Stimulated activated CD8-positive, alpha-beta memory T cell treated with anti-CD3 and anti-CD28 coated beads, Interleukin-7, amount 100 ng/mL, for 1 hour (primary cell): ENCODE results near the gene CCR8.

Experiments
- DNase-seq, 2 donors: peaks; one replicate each; pipeline ENCODE4 v3.0.0-alpha.2; 2020; ENCODE audit warnings: low read depth in 2 of 2

Gene CCR8, protein sequence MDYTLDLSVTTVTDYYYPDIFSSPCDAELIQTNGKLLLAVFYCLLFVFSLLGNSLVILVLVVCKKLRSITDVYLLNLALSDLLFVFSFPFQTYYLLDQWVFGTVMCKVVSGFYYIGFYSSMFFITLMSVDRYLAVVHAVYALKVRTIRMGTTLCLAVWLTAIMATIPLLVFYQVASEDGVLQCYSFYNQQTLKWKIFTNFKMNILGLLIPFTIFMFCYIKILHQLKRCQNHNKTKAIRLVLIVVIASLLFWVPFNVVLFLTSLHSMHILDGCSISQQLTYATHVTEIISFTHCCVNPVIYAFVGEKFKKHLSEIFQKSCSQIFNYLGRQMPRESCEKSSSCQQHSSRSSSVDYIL

GRCh38 chr3:39329493-39329892, at the start of gene CCR8:
Gene CCR8 (plus strand): TSS chr3:39329709. CDS start chr3:39332332, 2,623 bp downstream.
- DNase-seq, result no peak

GRCh38 chr3:39279745-39280517, 49.6 kb upstream of the CCR8 start, which contains the start of gene CX3CR1:
Gene CX3CR1 (minus strand): TSS chr3:39280036. CDS start chr3:39266509, 13,527 bp downstream.
- DNase-seq, result no peak

DNA sequence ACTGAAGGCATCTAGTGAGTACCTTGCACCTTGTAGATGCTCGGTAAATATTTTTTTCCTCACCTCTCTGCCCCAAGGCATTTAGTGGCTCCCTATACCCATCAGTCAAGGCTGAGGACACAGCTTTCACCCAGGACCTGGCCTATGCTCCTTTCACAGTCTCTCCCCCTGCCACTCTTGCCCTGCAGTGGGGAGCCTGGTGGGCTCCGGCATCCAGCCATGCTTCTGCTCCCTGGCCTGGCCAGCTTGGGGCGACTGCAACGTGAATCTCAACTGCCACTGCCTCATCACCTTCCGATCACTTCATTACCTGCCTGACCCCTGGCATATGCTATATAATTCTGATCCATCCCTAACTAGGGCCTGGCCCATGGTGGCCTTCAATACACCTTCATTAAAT, 48.9 kb upstream of the CCR8 start:
- DNase-seq, result no peak

DNA sequence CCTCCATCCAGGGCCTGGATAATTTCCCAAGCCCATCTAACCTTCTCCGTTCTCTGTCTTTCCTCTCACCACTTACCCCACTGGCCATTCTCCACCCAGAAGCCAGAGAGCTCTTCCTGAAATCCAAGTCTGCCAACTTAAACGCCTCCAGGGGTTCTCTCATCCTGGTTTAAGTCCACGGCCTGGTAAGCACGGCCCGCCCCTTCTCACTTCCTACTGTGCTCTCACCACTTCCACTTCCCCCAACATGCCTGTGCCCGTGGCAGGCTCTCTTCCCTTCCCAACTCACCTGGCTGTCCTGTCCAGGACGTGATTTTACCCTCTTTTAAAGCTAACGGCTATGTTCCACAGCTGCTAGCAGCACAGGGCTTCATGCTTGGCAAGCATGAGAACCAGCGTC, 48.0 kb upstream of the CCR8 start:
- no peak for DNase-seq

DNA sequence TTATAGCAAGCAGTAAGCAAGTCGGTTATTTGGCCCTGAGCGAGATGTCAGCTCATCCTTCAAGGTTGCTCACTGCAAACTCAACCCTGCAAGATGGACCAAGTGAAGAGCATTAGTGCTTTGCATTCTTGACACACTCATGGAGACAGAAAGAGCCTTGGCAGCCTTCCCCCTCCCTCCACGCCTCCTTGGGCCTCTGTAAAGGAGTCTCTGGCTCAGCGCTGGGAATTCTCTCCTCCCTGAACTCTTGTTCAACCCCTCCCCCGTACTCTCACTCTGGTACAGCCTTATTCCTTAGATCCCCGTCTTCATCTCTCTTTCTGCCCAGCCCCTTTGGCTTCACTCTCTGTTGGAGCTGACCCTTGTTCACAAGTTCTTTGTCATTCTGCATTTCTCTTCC, 47.5 kb upstream of the CCR8 start:
- DNase-seq, result no peak

- DNase-seq, result no peak
Measured at GRCh38 chr3:39284457-39284881, 45.0 kb upstream of the CCR8 start.

- DNase-seq, result no peak
Measured at GRCh38 chr3:39285332-39285731, 44.2 kb upstream of the CCR8 start.

DNA sequence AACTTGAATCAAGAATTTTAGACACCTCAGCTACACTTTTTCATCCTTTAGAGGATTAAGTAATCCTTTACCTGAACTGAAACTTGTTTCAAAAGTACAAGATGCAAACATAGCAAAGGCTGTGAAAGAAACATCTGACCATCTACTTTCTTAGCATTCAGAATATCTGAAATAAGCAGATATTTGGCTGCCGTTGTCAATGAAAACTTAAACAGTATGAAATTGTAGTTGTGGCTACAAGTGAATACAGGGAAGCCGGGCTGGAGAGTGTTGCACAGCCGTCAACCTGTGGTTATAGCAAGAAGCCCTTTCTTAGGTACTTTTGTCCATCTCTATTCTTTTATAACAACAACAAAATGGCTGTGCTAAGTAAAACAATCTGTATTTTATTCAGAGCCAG, 42.7 kb upstream of the CCR8 start:
- DNase-seq, result no peak

- no peak for DNase-seq
Measured at GRCh38 chr3:39287216-39288164, 42.0 kb upstream of the CCR8 start.

- DNase-seq, result peak; percentile 59 to 60
Measured at GRCh38 chr3:39288300-39288808, 41.2 kb upstream of the CCR8 start.

- DNase-seq, result no peak
Measured at GRCh38 chr3:39289107-39289506, 40.4 kb upstream of the CCR8 start.

DNA sequence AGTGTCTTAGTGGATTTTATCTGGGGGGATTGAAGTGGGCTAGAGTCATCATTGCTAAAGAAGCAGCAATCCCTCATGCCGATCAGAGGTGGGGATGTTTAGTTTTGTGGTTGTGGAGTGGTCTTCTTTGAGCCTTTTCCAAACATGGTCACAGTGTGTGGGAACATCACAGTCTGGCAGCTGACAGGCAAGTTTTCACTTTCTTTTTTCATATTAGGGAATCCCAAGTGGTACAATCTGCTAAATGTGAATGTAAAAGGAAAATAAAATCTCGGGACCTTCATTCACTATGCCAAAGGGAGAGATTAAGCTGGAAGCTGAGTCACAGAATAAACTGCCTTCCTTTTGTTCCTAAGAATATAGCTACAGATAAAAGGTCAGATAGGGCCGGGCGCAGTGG, 39.3 kb upstream of the CCR8 start:
- no peak for DNase-seq

GRCh38 chr3:39291903-39292329, 37.6 kb upstream of the CCR8 start:
- DNase-seq, result peak; percentile 57 to 59

DNA sequence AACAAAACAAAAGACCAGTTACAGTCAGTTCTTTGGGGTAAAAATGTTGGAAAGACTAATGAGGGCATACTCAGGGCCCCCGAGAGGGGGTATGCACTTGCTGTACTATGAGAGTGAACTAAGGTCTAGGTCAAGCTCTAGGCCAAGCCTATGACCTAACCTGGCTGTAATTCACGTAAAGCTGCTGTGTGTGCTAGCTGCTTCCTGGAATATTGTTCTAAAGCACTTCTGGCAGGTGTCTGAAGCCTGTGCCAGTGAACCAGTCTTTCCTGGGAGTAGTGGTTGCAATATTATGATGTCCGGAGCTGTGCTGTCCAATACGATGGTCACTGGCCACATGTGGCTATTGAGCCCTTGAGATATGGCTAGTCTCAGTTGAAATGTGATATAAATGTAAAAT, 36.5 kb upstream of the CCR8 start:
- DNase-seq, result no peak

DNA sequence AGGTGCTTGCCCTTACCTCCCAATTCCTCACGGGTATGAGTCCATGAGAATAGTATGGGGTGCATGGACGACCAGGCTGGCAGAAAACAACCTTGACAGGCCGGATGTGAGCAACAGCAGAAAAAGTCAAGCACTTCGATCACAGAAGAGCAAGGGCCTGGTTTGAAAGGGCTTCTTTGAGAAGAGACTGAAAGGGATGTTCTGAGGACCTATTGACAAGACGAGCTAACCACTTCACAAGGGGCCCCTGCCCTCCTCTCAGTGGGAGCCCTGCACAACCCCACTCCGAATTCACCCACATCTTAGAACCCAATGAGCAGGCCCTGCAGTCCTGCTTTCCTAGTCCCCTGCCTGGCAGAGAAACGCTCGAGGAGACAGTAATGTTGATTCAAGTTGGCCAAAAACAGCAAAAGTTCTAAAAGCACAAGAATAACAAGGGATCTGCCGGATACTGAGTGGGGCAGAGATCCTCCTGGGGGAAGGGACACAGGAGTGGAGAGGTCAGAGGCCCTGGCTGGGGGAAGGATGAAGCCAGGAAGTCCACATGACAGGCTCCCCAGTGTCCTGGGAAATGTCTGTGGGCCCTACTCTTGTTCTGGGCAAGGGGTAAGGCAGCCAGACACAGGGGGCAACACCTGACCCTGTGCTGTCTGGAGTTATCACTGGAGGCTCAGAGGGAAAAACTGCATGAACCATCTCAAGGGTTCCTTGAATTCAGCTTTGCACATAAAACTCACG, 34.9 kb upstream of the CCR8 start:
- DNase-seq, result no peak

- no peak for DNase-seq
Measured at GRCh38 chr3:39295184-39295775, 34.2 kb upstream of the CCR8 start.

GRCh38 chr3:39296197-39297077, 33.1 kb upstream of the CCR8 start:
- DNase-seq, result no peak

DNA sequence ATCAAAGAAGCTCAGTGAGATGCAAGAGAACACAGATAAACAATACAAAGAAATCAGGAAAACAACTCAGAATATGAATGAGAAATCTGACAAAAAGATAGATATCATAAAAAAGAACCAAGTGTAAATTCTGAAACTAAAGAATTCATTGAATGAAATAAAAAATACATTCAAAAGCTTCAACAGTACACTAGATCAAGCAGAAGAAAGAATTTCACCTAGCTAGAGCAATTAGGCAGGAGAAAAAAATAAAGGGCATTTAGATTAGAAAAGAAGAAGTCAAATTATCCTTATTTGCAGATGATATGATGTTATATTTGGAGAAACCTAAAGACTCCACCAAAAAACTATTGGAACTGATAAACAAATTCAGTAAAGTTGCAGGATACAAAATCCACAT, 30.2 kb upstream of the CCR8 start:
- DNase-seq, result no peak

- DNase-seq, result no peak
Measured at GRCh38 chr3:39302178-39302577, 27.3 kb upstream of the CCR8 start.

DNA sequence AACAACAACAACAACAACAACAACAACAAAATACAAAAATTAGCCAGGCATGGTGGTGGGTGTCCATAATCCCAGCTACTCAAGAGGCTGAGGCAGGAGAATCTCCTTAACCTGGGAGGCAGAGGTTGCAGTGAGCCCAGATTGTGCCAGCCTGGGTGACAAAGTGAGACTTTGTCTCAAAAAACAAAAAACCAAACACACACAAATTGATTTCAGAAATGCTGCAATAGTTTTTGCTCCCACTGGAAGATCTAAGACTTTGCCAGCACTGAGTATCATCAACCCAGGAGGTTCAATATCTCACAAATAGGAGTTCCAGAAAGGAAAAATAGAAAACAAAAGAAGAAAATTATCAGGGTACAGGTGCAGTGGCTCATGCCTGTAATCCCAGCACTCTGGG, 16.2 kb upstream of the CCR8 start:
- no peak for DNase-seq
